Left ventricle myocardium superior (tissue), 1 donor: Measurements from ENCODE around the gene STARD10. TPM values are rescaled to one million over a fixed set of nuclear protein-coding genes. Genes with fewer than 3 reads are reported as not detected.
A peak's percentile ranks its signal among the peaks of the same experiment; 100 is the strongest.

Experiments used
- ATAC-seq: fragments of 200-7000 bp; cut with Tn5 transposase; one replicate; pipeline ENCODE4 v1.9.1; 2020; ENCODE audit warnings: mild to moderate bottlenecking, moderate library complexity
- DNase-seq: peaks from one replicate; pipeline ENCODE4 v3.0.0-alpha.2; 2020
- intact Hi-C: fragments of 100-400 bp; cut with micrococcal nuclease; formaldehyde crosslinking; loops from one replicate; pipeline ENCODE4 v1.11.0; 2022
- total RNA-seq: library from RNA; stranded (reverse); fragmentation: NEBNext Ultra II Directional; extraction: Animal tissue kit (Norgen Biotek cat#: 25700); gene quantifications from one replicate; pipeline ENCODE4 v1.2.1, GENCODE V29; 2021
- donor health status: DM: no; HTN: yes; CAD: no; lungs with severe emphysema.

Gene STARD10
- total RNA-seq, 1 donor from 2014 or later = 102 TPM

DNA sequence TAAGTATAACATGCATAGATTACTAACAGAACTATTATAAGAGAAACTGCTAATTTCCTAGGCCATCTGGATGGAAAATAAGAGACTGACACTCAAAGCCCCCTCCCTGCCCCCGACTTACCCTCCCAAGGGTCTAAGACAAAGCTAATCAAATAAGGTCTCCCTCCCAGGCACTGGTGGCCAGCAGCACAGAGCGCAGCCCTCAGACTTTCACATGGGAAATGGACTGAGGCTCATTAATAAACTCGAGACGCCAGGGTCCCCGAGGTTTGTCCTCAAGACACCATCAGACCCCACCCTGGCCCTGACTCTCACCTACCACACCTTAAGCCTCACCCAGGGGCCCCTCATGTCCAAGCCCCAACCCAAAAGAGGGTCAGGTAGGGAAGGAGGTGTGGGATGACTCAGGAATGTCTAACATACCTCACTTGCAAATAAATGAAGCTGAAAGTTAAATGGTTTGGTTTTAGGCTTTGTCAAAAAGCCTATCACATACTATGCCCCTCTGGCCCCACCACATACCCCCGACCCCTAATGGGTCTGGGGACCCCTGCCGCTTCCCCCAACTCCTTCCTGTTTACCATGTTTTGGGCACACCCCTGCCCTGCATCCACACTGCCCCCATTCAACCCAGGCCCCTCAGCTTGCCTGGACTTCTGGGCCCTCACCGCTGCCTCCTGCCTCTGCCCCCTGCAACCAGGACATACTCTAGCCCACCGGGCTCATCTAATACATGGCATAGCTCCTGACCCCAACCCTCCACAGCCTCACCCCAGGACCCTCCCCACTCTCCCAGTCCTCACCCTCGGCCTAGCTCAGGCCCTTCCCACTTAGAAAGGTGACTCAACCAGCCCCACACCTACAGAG, 53.1 kb downstream of the STARD10 start:
- ATAC-seq = no peak
- DNase-seq = no peak
- intact Hi-C loops = no loop called here

GRCh38 chr11:72740060-72740424, 53.8 kb downstream of the STARD10 start:
- ATAC-seq (no peak), DNase-seq (no peak)
- intact Hi-C loops = no loop called here

DNA sequence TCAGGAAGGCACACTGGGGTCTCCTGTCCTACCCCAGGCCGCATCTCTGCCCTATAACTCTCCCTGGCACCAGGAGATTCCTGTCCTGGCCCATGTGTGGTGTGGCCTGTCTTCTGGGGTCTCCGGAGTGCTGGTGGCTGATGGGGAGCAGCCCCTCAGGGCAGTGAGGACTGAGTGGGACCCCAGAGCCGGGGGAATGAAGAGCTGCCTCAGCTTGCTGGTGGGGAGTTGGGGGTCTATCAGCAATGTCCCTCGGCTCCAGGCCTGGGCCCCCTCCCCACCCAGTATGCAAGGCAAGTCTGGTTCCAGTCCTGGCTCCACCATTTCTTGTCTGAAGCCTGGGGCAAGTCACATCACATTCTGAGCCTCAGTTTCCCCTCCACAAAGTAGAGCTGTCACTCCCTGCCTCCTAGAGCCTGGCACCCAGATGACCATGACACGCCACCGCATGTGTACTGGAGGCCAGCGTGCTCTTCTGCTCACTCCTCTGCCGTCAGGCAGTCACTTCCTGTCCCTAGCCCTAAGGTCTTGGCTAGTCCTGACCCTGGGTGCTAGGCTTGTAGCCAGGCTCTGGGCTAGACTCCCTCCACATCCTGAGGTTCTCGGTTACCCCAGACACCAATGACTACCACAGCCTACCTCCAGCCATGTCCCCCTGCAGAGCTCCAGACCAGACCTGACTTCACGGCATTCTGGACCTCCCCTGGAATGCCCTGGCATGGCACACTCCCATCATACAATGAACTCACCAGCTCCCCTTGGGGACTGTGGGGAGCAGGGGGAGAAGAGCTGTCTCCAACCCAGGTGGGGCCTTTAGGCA, 54.4 kb downstream of the STARD10 start:
- ATAC-seq (no peak), DNase-seq (no peak)
- intact Hi-C loops = no loop called here

- DNase-seq = peak; percentile 55
- intact Hi-C loops = no loop called here
- ATAC-seq = peak; percentile 15
Observed at GRCh38 chr11:72738199-72739141, 55.4 kb downstream of the STARD10 start.

GRCh38 chr11:72737336-72737735, 56.5 kb downstream of the STARD10 start:
- intact Hi-C loops = no loop called here
- ATAC-seq (no peak), DNase-seq (peak; percentile 7)

DNA sequence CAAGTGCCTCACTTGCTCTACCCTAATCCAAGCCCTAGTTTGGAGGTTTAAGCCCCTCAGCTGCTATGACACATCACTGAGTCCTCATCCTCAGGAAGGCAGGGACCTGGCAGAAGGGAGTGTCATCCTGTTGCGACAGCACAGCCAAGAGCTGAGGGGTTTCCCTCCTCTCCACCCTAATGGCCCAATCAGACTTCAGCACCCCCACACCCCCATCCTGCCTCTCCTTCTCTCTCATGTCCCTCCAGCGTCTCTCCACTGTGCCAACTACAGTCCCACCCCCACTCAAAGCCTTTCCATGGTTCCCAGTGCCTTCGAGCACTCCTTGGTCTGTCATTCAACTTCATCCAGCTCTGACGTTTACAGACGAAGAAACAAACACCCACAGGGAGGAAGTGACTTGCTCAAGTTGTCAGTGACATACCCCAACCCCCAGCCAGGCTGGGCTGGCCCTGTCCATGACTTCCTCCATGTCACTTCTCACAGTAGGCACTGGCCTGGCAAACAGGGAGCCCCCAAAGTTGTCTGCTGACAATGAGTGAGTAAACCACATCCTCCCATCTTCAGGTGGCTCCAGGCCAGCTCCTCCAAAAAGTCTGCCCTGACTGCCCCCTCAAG, 57.3 kb downstream of the STARD10 start:
- DNase-seq = peak; percentile 65
- intact Hi-C loops = no loop called here
- ATAC-seq = peak; percentile 31

- intact Hi-C loops = no loop called here
- peak; percentile 27 for DNase-seq
Observed at GRCh38 chr11:72735495-72736027, 58.3 kb downstream of the STARD10 start.

GRCh38 chr11:72732329-72732728, 61.5 kb downstream of the STARD10 start:
- intact Hi-C loops = no loop called here
- peak; percentile 15 for DNase-seq
- ATAC-seq = no peak

More at GRCh38 chr11:72735495-72736027, 58.3 kb downstream of the STARD10 start:
- ATAC-seq = peak; percentile 89

GRCh38 chr11:72730737-72731136, 63.1 kb downstream of the STARD10 start:
- intact Hi-C loops = no loop called here
- DNase-seq = no peak
- no peak for ATAC-seq

GRCh38 chr11:72730243-72730642, 63.6 kb downstream of the STARD10 start:
- ATAC-seq (no peak), DNase-seq (peak; percentile 3)
- intact Hi-C loops = no loop called here

- ATAC-seq (no peak), DNase-seq (peak; percentile 26)
- intact Hi-C loops = loop anchor here (5.0 kb wide), 1 partner anchor 65 kb away; the partner anchor contains the start of gene STARD10
Observed at GRCh38 chr11:72727521-72727920, 66.3 kb downstream of the STARD10 start.

DNA sequence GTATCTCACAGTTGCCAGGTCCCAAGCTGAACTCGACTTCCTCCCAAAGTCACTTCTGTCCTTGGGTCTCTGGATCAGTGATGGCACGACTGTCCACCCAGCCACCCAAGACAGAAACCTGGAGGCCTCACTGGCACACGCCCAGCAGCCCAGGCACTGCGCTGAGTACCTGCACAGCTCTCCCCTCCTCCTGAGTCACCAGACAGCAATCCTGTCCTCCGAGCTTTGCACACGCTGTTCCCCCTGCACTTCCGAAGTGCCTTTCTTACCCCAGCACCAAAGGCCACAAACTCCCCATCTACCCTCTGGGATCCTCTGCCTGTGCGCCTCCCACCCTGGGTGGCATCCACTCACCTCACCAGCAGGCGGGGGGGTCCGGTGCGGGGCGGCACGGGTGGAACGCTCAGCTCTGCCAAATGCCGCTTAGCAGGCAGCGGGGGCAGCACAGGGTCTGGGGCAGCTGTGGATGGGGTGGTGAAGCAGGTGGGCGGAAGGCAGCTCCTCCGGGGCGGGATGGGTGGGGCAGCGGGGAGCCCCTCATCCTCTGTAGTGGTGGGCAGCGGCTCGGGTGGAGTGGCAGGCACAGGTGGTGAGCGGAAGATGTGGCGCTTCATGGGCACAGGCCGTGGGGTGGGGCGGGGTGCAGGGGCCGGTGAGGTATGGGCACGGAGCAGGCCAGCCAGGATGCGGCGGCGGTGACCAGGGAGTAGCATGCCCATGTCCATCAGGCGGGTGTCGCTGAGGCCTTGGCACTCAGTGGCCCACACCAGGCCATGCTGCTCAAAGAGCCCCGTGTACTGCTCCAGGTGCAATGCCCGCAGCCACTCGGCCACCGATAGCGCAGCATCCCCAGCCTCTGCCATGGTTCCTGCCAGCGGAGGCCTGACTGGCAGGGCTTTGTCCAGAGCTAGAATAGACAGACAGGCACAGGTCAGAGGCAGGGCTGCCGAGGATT, 67.3 kb downstream of the STARD10 start:
- DNase-seq = peak; percentile 30
- ATAC-seq = no peak
- intact Hi-C loops = loop anchor here (5.0 kb wide), 1 partner anchor 66 kb away; the partner anchor contains the start of gene STARD10

GRCh38 chr11:72725724-72726028, 68.2 kb downstream of the STARD10 start:
- no peak for ATAC-seq
- peak; percentile 10 for DNase-seq
- intact Hi-C loops = loop anchor here (5.0 kb wide), 1 partner anchor 67 kb away; the partner anchor contains the start of gene STARD10

- peak; percentile 66 for DNase-seq
- intact Hi-C loops = loop anchor here (5.0 kb wide), 1 partner anchor 67 kb away; the partner anchor contains the start of gene STARD10
- peak; percentile 5 for ATAC-seq
Observed at GRCh38 chr11:72724851-72725723, 68.8 kb downstream of the STARD10 start.

GRCh38 chr11:72724021-72724551, 69.8 kb downstream of the STARD10 start:
- intact Hi-C loops = no loop called here
- no peak for ATAC-seq
- DNase-seq = peak; percentile 28

DNA sequence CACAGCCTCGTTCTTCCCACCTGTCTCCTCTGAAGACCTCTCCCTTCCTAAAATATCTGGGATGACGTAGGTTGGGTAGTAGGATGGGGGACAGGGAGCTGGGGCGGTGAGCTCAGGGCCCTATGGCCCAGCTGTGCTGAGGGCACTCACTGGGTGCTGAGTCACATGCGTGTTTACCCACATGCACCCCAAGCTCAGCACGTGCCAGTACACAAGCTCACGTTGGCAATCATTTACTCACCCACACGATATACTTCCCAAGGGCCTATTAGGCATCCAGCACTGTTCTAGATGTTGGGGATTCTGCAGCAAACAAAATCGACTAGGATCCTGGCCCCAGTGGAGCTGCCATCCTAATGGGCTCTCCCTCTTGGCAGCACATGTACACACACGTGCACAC, 70.3 kb downstream of the STARD10 start:
- intact Hi-C loops = no loop called here
- peak; percentile 25 for DNase-seq
- no peak for ATAC-seq
